ENCODE measurements around the gene SMAD1. TPM values are rescaled to one million over a fixed set of nuclear protein-coding genes. Genes with fewer than 3 reads are reported as not detected.

Gene SMAD1
- total RNA-seq, 4 donors from 2014 or later: 10.4 to 36.9 (median 19.9) TPM

GRCh38 chr4:145554691-145555090 is 73.0 kb downstream of the SMAD1 start:
- no peak for TF ChIP-seq CTCF (IDR thresholded peaks at IDR 0.05; ENCODE audit: low read depth)

- no peak for TF ChIP-seq CTCF (IDR thresholded peaks at IDR 0.05; ENCODE audit: low read depth)
These were observed 76.1 kb downstream of the SMAD1 start for GRCh38 chr4:145557720-145558119.

GRCh38 chr4:145563293-145563985 is 81.8 kb downstream of the SMAD1 start:
- no peak for TF ChIP-seq CTCF (IDR thresholded peaks at IDR 0.05; ENCODE audit: low read depth)

- TF ChIP-seq CTCF (IDR thresholded peaks at IDR 0.05; ENCODE audit: low read depth): no peak
These were observed 82.9 kb downstream of the SMAD1 start for GRCh38 chr4:145564540-145564939.

- TF ChIP-seq CTCF (IDR thresholded peaks at IDR 0.05; ENCODE audit: low read depth): no peak
These were observed 83.7 kb downstream of the SMAD1 start for GRCh38 chr4:145565328-145565727.

GRCh38 chr4:145566086-145566708 is 84.5 kb downstream of the SMAD1 start:
- TF ChIP-seq CTCF (IDR thresholded peaks at IDR 0.05; ENCODE audit: low read depth): no peak

- no peak for TF ChIP-seq CTCF (IDR thresholded peaks at IDR 0.05; ENCODE audit: low read depth)
These were observed 85.1 kb downstream of the SMAD1 start for GRCh38 chr4:145566768-145567167.

Measured in subcutaneous adipose tissue (tissue), 4 donors.